ENCODE data around the gene ZNF217. TPM values are rescaled to one million over a fixed set of nuclear protein-coding genes. Genes with fewer than 3 reads are reported as not detected.
"Not testable (repeated sequence)": the region's sequence is repeated elsewhere in the genome, so short reads cannot be mapped to it uniquely, and the experiment has no call there.

Gene ZNF217
- total and polyA plus RNA-seq, 2 donors (not counting 1 experiment from before 2014, with no cell fraction given) = 15.5 to 92.6 TPM

DNA sequence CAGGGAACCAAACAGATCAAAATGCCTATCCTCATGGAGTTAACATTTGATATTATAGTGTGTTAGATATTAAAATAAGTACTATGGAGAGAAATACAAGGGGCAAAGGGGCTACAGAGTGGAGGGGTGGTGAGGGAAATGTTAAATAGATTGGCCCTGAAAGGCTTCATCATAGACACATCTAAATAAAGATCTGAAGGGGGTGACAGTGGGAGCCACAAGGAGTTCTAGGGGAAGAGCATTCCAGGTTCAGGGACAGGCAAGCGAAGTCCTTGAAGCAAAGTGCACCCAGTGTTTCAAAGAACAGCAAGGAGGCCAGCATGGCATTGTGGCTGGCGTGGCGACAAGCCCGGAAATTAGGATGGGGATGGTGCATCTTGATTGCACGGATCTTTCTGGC is 11.2 kb upstream of the ZNF217 start:
- H3K27me3 ChIP-seq (replicated peaks in 1 of 4; ENCODE audit: control extremely low read depth in 1 of 4, control insufficient read depth in 3 of 4, insufficient read depth in 4 of 4, low read length in 3 of 4); H4K20me1 ChIP-seq (ENCODE audit: control insufficient read depth, insufficient read depth, low read length, poor library complexity, severe bottlenecking); H3K4me2 ChIP-seq (replicated peaks; ENCODE audit: low read depth, low read length, poor library complexity, severe bottlenecking); H3K4me3 ChIP-seq (ENCODE audit: control extremely low read depth in 1 of 5, extremely low read depth in 1 of 5, insufficient read depth in 1 of 5, low read depth in 2 of 5, low read length in 4 of 5); H3K36me3 ChIP-seq (replicated peaks in 1 of 2; ENCODE audit: control extremely low read depth in 1 of 2, control insufficient read depth in 1 of 2, extremely low read depth in 1 of 2, insufficient read depth in 2 of 2, low read length in 1 of 2); H3K27ac Mint-ChIP-seq; H3K9me3 Mint-ChIP-seq (ENCODE audit: insufficient read depth); H2AFZ ChIP-seq (ENCODE audit: insufficient read depth, low read depth, low read length, poor library complexity, severe bottlenecking); CTCF ChIA-PET; DNase-seq; H3K79me2 ChIP-seq (ENCODE audit: control insufficient read depth, insufficient read depth, low read length); H3K27me3 Mint-ChIP-seq; H3K4me3 Mint-ChIP-seq; H3K9ac ChIP-seq (ENCODE audit: low read length); POLR2A ChIA-PET; H3K27ac ChIP-seq (ENCODE audit: low read length in 2 of 2); ATAC-seq (ENCODE audit: low read depth); intact Hi-C loops (cut with micrococcal nuclease): not testable (repeated sequence)
- peaks cover 17% of the 10 kb centered on the region for H3K4me1 Mint-ChIP-seq
- H3K9me3 ChIP-seq (ENCODE audit: control extremely low read depth in 1 of 3, control insufficient read depth in 2 of 3, insufficient read depth in 1 of 3, low read length in 2 of 3) = peaks cover 0 to 10% (median 0%) of the 10 kb centered on the region in 3 donors
- peaks cover 12 to 13% of the 10 kb centered on the region in 2 donors for H3K4me1 ChIP-seq (ENCODE audit: control insufficient read depth in 2 of 2, insufficient read depth in 2 of 2, low read length in 2 of 2)
- no CpG with 5 or more reads among the region's 5 CpGs for WGBS (ENCODE audit: insufficient coverage)

DNA sequence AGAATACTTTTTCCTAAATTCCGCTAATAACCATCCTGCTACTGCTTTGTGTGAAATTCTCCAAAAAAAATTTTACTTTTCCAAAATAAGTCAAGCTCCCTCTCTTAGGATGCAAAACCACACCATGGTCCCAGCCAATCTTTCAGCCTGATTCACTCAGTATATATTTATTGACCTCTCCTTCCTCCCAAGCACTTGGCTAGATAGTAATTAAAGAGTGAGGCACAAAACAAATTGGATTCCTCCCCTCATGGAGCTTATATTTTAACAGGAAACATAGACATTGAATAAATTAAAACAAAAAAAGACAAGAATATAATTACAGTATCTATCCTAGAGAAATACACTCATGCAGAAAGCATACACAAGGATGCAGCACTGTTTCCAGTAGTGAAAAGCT is 9.0 kb upstream of the ZNF217 start:
- intact Hi-C loops (cut with micrococcal nuclease) = no loop called here
- Histone ChIP-seq H3K79me2 (ENCODE audit: control insufficient read depth, insufficient read depth, low read length) (no peaks in the 10 kb centered on the region), H4K20me1 (ENCODE audit: control insufficient read depth, insufficient read depth, low read length, poor library complexity, severe bottlenecking) (no peaks in the 10 kb centered on the region), H3K27me3 (replicated peaks in 1 of 4; ENCODE audit: control extremely low read depth in 1 of 4, control insufficient read depth in 3 of 4, insufficient read depth in 4 of 4, low read length in 3 of 4) (no peaks in the 10 kb centered on the region), H3K9ac (ENCODE audit: low read length) (no peak overlapping the region), H3K4me3 (ENCODE audit: control extremely low read depth in 1 of 5, extremely low read depth in 1 of 5, insufficient read depth in 1 of 5, low read depth in 2 of 5, low read length in 4 of 5) (no peak overlapping the region), H3K27ac (ENCODE audit: low read length in 2 of 2) (no peak overlapping the region), H3K9me3 (ENCODE audit: control extremely low read depth in 1 of 3, control insufficient read depth in 2 of 3, insufficient read depth in 1 of 3, low read length in 2 of 3) (no peaks in the 10 kb centered on the region), H2AFZ (ENCODE audit: insufficient read depth, low read depth, low read length, poor library complexity, severe bottlenecking) (no peak overlapping the region), H3K4me2 (replicated peaks; ENCODE audit: low read depth, low read length, poor library complexity, severe bottlenecking) (no peak overlapping the region), H3K4me1 (ENCODE audit: control insufficient read depth in 2 of 2, insufficient read depth in 2 of 2, low read length in 2 of 2) (peaks cover 8 to 9% of the 10 kb centered on the region in 2 donors), H3K36me3 (replicated peaks in 1 of 2; ENCODE audit: control extremely low read depth in 1 of 2, control insufficient read depth in 1 of 2, extremely low read depth in 1 of 2, insufficient read depth in 2 of 2, low read length in 1 of 2) (no peaks in the 10 kb centered on the region)
- peaks cover 15% of the 10 kb centered on the region for H3K4me1 Mint-ChIP-seq
- POLR2A ChIA-PET = no interaction called here
- no CpG with 5 or more reads among the region's 1 CpG for WGBS (ENCODE audit: insufficient coverage)
- CTCF ChIA-PET = interaction anchor here (1.0 to 1.6 kb wide), 2 partner anchors 11 to 17 kb away, joined by 3 read pairs; no protein-coding TSS in a partner anchor
- H3K27me3 Mint-ChIP-seq = no peaks in the 10 kb centered on the region
- no peaks in the 10 kb centered on the region for H3K9me3 Mint-ChIP-seq (ENCODE audit: insufficient read depth)
- no peak for TF ChIP-seq EZH2 (IDR thresholded peaks at IDR 0.05; ENCODE audit: borderline replicate concordance, insufficient read depth, low read depth, low read length, poor library complexity, severe bottlenecking)
- TF ChIP-seq, protein P1, sequence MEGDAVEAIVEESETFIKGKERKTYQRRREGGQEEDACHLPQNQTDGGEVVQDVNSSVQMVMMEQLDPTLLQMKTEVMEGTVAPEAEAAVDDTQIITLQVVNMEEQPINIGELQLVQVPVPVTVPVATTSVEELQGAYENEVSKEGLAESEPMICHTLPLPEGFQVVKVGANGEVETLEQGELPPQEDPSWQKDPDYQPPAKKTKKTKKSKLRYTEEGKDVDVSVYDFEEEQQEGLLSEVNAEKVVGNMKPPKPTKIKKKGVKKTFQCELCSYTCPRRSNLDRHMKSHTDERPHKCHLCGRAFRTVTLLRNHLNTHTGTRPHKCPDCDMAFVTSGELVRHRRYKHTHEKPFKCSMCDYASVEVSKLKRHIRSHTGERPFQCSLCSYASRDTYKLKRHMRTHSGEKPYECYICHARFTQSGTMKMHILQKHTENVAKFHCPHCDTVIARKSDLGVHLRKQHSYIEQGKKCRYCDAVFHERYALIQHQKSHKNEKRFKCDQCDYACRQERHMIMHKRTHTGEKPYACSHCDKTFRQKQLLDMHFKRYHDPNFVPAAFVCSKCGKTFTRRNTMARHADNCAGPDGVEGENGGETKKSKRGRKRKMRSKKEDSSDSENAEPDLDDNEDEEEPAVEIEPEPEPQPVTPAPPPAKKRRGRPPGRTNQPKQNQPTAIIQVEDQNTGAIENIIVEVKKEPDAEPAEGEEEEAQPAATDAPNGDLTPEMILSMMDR (IDR thresholded peaks at IDR 0.05) = no peak
- no peak for DNase-seq
- no peak overlapping the region for H3K4me3 Mint-ChIP-seq
- no peak for ATAC-seq (ENCODE audit: low read depth)
- H3K27ac Mint-ChIP-seq = no peak overlapping the region

All from B cell (primary cell).